GM12875 (cell line): ENCODE measurements around the gene STK38.

ENCODE experiments used
- H3K4me3 ChIP-seq: one replicate; pipeline ENCODE4 v1.5.1; 2011; ENCODE audit warnings: low read depth, low read length, control low read depth
- CTCF ChIP-seq: IDR thresholded peaks from 2 replicates; pipeline ENCODE4 v1.5.1; 2011; ENCODE audit warnings: low read depth, mild to moderate bottlenecking, control low read depth, inconsistent platforms, low read length, moderate library complexity, borderline replicate concordance; ENCODE audit not compliant: insufficient read depth

STK38 gene

GRCh38 chr6:36548401-36548743 lies 1.1 kb upstream of the STK38 start:
- no peak overlapping the region for H3K4me3 ChIP-seq
- TF ChIP-seq CTCF: no peak

GRCh38 chr6:36547646-36548400 lies 544 bp upstream of the STK38 start:
- no peak overlapping the region for H3K4me3 ChIP-seq
- no peak for TF ChIP-seq CTCF

- no peak for TF ChIP-seq CTCF
- peak overlapping the region; percentile 68 for H3K4me3 ChIP-seq
Measured at GRCh38 chr6:36546308-36546919, 865 bp downstream of the STK38 start.

GRCh38 chr6:36545767-36546307 lies 1.4 kb downstream of the STK38 start:
- TF ChIP-seq CTCF: no peak
- H3K4me3 ChIP-seq: peak overlapping the region; percentile 68

GRCh38 chr6:36544228-36544627 lies 3.1 kb downstream of the STK38 start:
- TF ChIP-seq CTCF: no peak
- H3K4me3 ChIP-seq: no peak overlapping the region

- TF ChIP-seq CTCF: no peak
- H3K4me3 ChIP-seq: no peak overlapping the region
Measured at GRCh38 chr6:36542041-36542440, 5.2 kb downstream of the STK38 start.

GRCh38 chr6:36539814-36540568 lies 7.3 kb downstream of the STK38 start:
- H3K4me3 ChIP-seq: no peak overlapping the region
- TF ChIP-seq CTCF: no peak
